Nephron (organoid): Measurements from ENCODE around the gene CHTF18.

Experiments used
- H3K27ac Mint-ChIP-seq, 3 experiments: 2 replicates each; pipeline ENCODE4 v1.8.0; 2020; ENCODE audit warnings: mixed read lengths in 3 of 3, mild to moderate bottlenecking in 2 of 3, moderate library complexity in 1 of 3
- H3K27me3 Mint-ChIP-seq: 2 replicates; pipeline ENCODE4 v1.8.0; 2021; ENCODE audit warnings: low read depth, mild to moderate bottlenecking, moderate library complexity, mixed read lengths
- H3K36me3 Mint-ChIP-seq: 2 replicates; pipeline ENCODE4 v1.8.0; 2020; ENCODE audit warnings: low read depth, mixed read lengths
- H3K4me1 Mint-ChIP-seq: 2 replicates; pipeline ENCODE4 v1.8.0; 2020; ENCODE audit warnings: mixed read lengths
- H3K4me3 Mint-ChIP-seq, 3 experiments: 2 replicates each; pipeline ENCODE4 v1.8.0; 2020; ENCODE audit warnings: mild to moderate bottlenecking in 3 of 3, mixed read lengths in 3 of 3, moderate library complexity in 2 of 3
- H3K9me3 Mint-ChIP-seq: 2 replicates; pipeline ENCODE4 v1.8.0; 2020; ENCODE audit warnings: mixed read lengths
- CTCF ChIP-seq, 3 experiments: fragments of 200-600 bp; sonication (generic); IDR thresholded peaks; one replicate each; pipeline ENCODE4 v1.5.0; 2021; ENCODE audit warnings: antibody characterized with exemption in 3 of 3; ENCODE audit not compliant: unreplicated experiment in 3 of 3

Gene CHTF18

GRCh38 chr16:825341-826061 lies 37.1 kb downstream of the CHTF18 start:
- Mint-ChIP-seq H3K4me3 (peak overlapping the region; percentile 13 to 67 (median 27)), H3K4me1 (peaks cover 8% of the 10 kb centered on the region), H3K36me3 (no peaks in the 10 kb centered on the region), H3K27ac (peak overlapping the region; percentile 6 to 78 (median 46)), H3K27me3 (peaks cover 30% of the 10 kb centered on the region), H3K9me3 (peaks cover 10% of the 10 kb centered on the region)
- TF ChIP-seq CTCF (IDR thresholded peaks at IDR 0.05; ENCODE audit: unreplicated experiment in 3 of 3), result no peak

- peaks cover 6% of the 10 kb centered on the region for H3K9me3 Mint-ChIP-seq
- no peaks in the 10 kb centered on the region for H3K36me3 Mint-ChIP-seq
- H3K27me3 Mint-ChIP-seq, result peaks cover 29% of the 10 kb centered on the region
- no peak overlapping the region for H3K27ac Mint-ChIP-seq
- H3K4me1 Mint-ChIP-seq, result peaks cover 8% of the 10 kb centered on the region
- H3K4me3 Mint-ChIP-seq, result no peak overlapping the region
- TF ChIP-seq CTCF (IDR thresholded peaks at IDR 0.05; ENCODE audit: unreplicated experiment in 3 of 3), result no peak
Observed at GRCh38 chr16:827513-827912, 39.1 kb downstream of the CHTF18 start.

GRCh38 chr16:828891-829290 lies 40.5 kb downstream of the CHTF18 start:
- Mint-ChIP-seq H3K4me3 (no peak overlapping the region), H3K36me3 (no peaks in the 10 kb centered on the region), H3K4me1 (peaks cover 8% of the 10 kb centered on the region), H3K27me3 (peaks cover 33% of the 10 kb centered on the region), H3K9me3 (peaks cover 3% of the 10 kb centered on the region), H3K27ac (no peak overlapping the region)
- TF ChIP-seq CTCF (IDR thresholded peaks at IDR 0.05; ENCODE audit: unreplicated experiment in 3 of 3), result no peak

GRCh38 chr16:830107-830870 lies 41.9 kb downstream of the CHTF18 start:
- peaks cover 7% of the 10 kb centered on the region for H3K4me1 Mint-ChIP-seq
- no peaks in the 10 kb centered on the region for H3K36me3 Mint-ChIP-seq
- TF ChIP-seq CTCF (IDR thresholded peaks at IDR 0.05; ENCODE audit: unreplicated experiment in 3 of 3), result no peak
- H3K9me3 Mint-ChIP-seq, result peaks cover 11% of the 10 kb centered on the region
- peak overlapping the region in 2 of 3 experiments; percentile 8 to 21 for H3K4me3 Mint-ChIP-seq
- H3K27ac Mint-ChIP-seq, result no peak overlapping the region
- H3K27me3 Mint-ChIP-seq, result peaks cover 39% of the 10 kb centered on the region

- H3K4me3 Mint-ChIP-seq, result no peak overlapping the region
- peaks cover 37% of the 10 kb centered on the region for H3K27me3 Mint-ChIP-seq
- TF ChIP-seq CTCF (IDR thresholded peaks at IDR 0.05; ENCODE audit: unreplicated experiment in 3 of 3), result no peak
- H3K9me3 Mint-ChIP-seq, result peaks cover 12% of the 10 kb centered on the region
- H3K36me3 Mint-ChIP-seq, result no peaks in the 10 kb centered on the region
- no peak overlapping the region for H3K27ac Mint-ChIP-seq
- H3K4me1 Mint-ChIP-seq, result peaks cover under 1% of the 10 kb centered on the region
Observed at GRCh38 chr16:830871-831570, 42.6 kb downstream of the CHTF18 start.
